ENCODE measurements around the gene CLSTN1. TPM values are rescaled to one million over a fixed set of nuclear protein-coding genes. Genes with fewer than 3 reads are reported as not detected.

The CLSTN1 gene
- total and polyA plus RNA-seq, 2 of the 8 experiments (the other 6 are each of a cell fraction or from before 2014, with no cell fraction given) = 34.2 to 97.4 TPM

DNA sequence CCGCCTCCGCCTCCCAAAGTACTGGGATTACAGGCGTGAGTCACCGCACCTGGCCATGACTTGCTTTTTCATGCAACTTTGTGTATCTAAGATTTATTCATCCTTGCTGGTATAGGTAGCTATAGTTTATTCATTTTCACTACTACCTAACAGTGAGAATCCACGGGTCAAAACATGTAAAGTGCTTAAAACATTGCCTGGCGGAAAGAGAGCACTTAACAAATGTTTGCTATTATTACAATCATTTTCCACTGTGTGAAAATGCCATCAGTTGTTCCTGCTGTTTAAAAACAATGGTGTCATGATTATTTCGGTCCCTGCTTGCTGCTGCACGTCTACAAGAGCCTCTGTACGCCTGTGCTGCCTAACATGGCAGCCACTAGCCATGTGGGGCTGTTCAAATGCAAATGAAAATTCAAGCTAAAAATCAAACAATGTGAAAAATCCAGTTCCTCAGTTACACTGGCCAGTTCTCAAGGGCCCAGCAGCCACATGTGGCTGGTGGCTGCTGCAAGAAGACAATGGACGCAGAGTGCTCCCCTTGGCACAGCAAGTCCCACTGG lies 65.1 kb downstream of the CLSTN1 start:
- no peak overlapping the region for H3K4ac ChIP-seq (replicated peaks; ENCODE audit: insufficient read length, low read depth, low read length)
- no peaks in the 10 kb centered on the region for H3K23me2 ChIP-seq (ENCODE audit: low read depth, low read length)
- H3K9ac ChIP-seq (replicated peaks in 1 of 4; ENCODE audit: extremely low read depth in 1 of 4, low read depth in 3 of 4, low read length in 3 of 4) = no peak overlapping the region
- H2BK20ac ChIP-seq (ENCODE audit: low read length) = no peak overlapping the region
- H3K4me1 ChIP-seq (replicated peaks in 1 of 4; ENCODE audit: control insufficient read depth in 3 of 4, insufficient read depth in 4 of 4, low read length in 3 of 4) = peaks cover 8 to 14% (median 11%) of the 10 kb centered on the region in 4 experiments
- no peaks in the 10 kb centered on the region for H3K9me3 ChIP-seq (ENCODE audit: insufficient read depth in 2 of 2, low read depth in 1 of 2, low read length in 1 of 2)
- H3K79me1 ChIP-seq (ENCODE audit: low read depth, low read length) = peaks cover 12% of the 10 kb centered on the region
- H4K8ac ChIP-seq (ENCODE audit: extremely low read depth, insufficient read depth, low read length) = no peak overlapping the region
- H3K14ac ChIP-seq (ENCODE audit: insufficient read length) = no peak overlapping the region
- no peak overlapping the region for H3K4me2 ChIP-seq (ENCODE audit: insufficient read depth in 1 of 2, low read depth in 2 of 2, low read length in 2 of 2)
- H4K91ac ChIP-seq (replicated peaks; ENCODE audit: insufficient read length, low read length) = no peak overlapping the region
- H3K27me3 ChIP-seq (replicated peaks in 1 of 4; ENCODE audit: control insufficient read depth in 3 of 4, extremely low read depth in 1 of 4, insufficient read depth in 3 of 4, low read length in 3 of 4) = no peaks in the 10 kb centered on the region; a peak in 1 of 7 replicates
- no peak overlapping the region for H2AFZ ChIP-seq (ENCODE audit: low read length)
- no peak overlapping the region for H2BK120ac ChIP-seq (replicated peaks; ENCODE audit: low read depth, low read length)
- H3K56ac ChIP-seq (replicated peaks; ENCODE audit: insufficient read length, low read depth, low read length) = no peak overlapping the region
- no peak overlapping the region for H2BK12ac ChIP-seq (ENCODE audit: low read depth, low read length)
- no peak overlapping the region for H2AK5ac ChIP-seq (ENCODE audit: low read depth, low read length)
- H3K18ac ChIP-seq (ENCODE audit: extremely low read depth, low read length) = no peak overlapping the region
- no peak overlapping the region; the same call in 1 of the 2 replicates for H2BK15ac ChIP-seq (ENCODE audit: low read length)
- DNase-seq (ENCODE audit: low read depth in 1 of 2, low spot score in 2 of 2) (no peak), FAIRE-seq (no peak)
- WGBS, 2 experiments (ENCODE audit: extremely low coverage in 1 of 2, insufficient coverage in 1 of 2, insufficient read length in 1 of 2, insufficient replicate concordance in 2 of 2, low coverage in 1 of 2, low lambda C conversion rate in 2 of 2, missing lambda C conversion rate in 1 of 2) = 88% methylated on average over 10 of the region's 10 CpGs; no CpG with 5 or more reads in 1 of the 2 experiments
- ChIA-PET POLR2A (ENCODE audit: partially characterized antibody) (no interaction called here), CTCF (ENCODE audit: partially characterized antibody) (interaction anchor here (3.6 kb wide), 1 partner anchor 26 kb away, joined by 18 read pairs; no protein-coding TSS in a partner anchor)
- no peak overlapping the region for H3K4me3 ChIP-seq (ENCODE audit: extremely low read depth in 1 of 4, insufficient read depth in 2 of 4, low read depth in 3 of 4, low read length in 4 of 4)
- H2BK5ac ChIP-seq (ENCODE audit: low read depth, low read length) = no peak overlapping the region
- peaks cover 3 to 33% of the 10 kb centered on the region in 2 experiments; a peak in 2 of 4 replicates for H3K79me2 ChIP-seq (ENCODE audit: control insufficient read depth in 1 of 2, insufficient read depth in 2 of 2, low read length in 2 of 2)
- H3K27ac ChIP-seq (ENCODE audit: low read depth, low read length) = no peak overlapping the region
- peaks cover 0 to 6% (median 2%) of the 10 kb centered on the region in 4 experiments; a peak in 4 of 8 replicates for H3K36me3 ChIP-seq (ENCODE audit: control insufficient read depth in 2 of 4, insufficient read depth in 4 of 4, low read length in 3 of 4)
- no peak overlapping the region for H3K23ac ChIP-seq (ENCODE audit: insufficient read length)
- H4K20me1 ChIP-seq (replicated peaks in 1 of 2; ENCODE audit: control insufficient read depth in 1 of 2, insufficient read depth in 2 of 2, low read length in 2 of 2) = peaks cover 0 to 3% of the 10 kb centered on the region in 2 experiments
- no peak overlapping the region for H4K5ac ChIP-seq (ENCODE audit: insufficient read length, low read depth, low read length)
- TF ChIP-seq SRF (IDR thresholded peaks at IDR 0.05; ENCODE audit: low read depth, low read length) (no peak), SIN3A (conservative IDR thresholded peaks at IDR 0.05 in 1 of 2, IDR thresholded peaks at IDR 0.05 in 1 of 2; ENCODE audit: low read depth in 1 of 2, low read length in 2 of 2) (no peak), FOSL1 (IDR thresholded peaks at IDR 0.05; ENCODE audit: insufficient read depth, low read depth, low read length) (no peak), EP300 (IDR thresholded peaks at IDR 0.05; ENCODE audit: borderline replicate concordance in 1 of 2, low read depth in 2 of 2, low read length in 2 of 2) (no peak), MAFK (IDR thresholded peaks at IDR 0.05; ENCODE audit: low read depth, low read length) (no peak), POLR2A (IDR thresholded peaks at IDR 0.05; ENCODE audit: control extremely low read depth in 1 of 2, low read depth in 2 of 2, low read length in 2 of 2) (no peak), RNF2 (IDR thresholded peaks at IDR 0.05; ENCODE audit: borderline replicate concordance, low read depth, low read length, missing control alignments, poor library complexity, severe bottlenecking) (no peak)
- TF ChIP-seq, protein P1, sequence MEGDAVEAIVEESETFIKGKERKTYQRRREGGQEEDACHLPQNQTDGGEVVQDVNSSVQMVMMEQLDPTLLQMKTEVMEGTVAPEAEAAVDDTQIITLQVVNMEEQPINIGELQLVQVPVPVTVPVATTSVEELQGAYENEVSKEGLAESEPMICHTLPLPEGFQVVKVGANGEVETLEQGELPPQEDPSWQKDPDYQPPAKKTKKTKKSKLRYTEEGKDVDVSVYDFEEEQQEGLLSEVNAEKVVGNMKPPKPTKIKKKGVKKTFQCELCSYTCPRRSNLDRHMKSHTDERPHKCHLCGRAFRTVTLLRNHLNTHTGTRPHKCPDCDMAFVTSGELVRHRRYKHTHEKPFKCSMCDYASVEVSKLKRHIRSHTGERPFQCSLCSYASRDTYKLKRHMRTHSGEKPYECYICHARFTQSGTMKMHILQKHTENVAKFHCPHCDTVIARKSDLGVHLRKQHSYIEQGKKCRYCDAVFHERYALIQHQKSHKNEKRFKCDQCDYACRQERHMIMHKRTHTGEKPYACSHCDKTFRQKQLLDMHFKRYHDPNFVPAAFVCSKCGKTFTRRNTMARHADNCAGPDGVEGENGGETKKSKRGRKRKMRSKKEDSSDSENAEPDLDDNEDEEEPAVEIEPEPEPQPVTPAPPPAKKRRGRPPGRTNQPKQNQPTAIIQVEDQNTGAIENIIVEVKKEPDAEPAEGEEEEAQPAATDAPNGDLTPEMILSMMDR (IDR thresholded peaks at IDR 0.05; ENCODE audit: control extremely low read depth in 1 of 3, insufficient read depth in 1 of 3, low read depth in 1 of 3, low read length in 3 of 3) = no peak
- TF ChIP-seq, protein P2, sequence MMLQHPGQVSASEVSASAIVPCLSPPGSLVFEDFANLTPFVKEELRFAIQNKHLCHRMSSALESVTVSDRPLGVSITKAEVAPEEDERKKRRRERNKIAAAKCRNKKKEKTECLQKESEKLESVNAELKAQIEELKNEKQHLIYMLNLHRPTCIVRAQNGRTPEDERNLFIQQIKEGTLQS (IDR thresholded peaks at IDR 0.05; ENCODE audit: insufficient read depth, low read depth, low read length) = no peak

Data from H1 (cell line).